ENCODE results near the gene MXRA8.

- no peak for TF ChIP-seq POLR2AphosphoS5 (IDR thresholded peaks at IDR 0.05; ENCODE audit: low read depth)
- TF ChIP-seq CTCF (IDR thresholded peaks at IDR 0.05; ENCODE audit: insufficient read depth, low read length) = no peak
Measured at GRCh38 chr1:1304331-1305299, 53.7 kb downstream of the MXRA8 start.
